ENCODE measurements around the gene SF3A1.

DNA sequence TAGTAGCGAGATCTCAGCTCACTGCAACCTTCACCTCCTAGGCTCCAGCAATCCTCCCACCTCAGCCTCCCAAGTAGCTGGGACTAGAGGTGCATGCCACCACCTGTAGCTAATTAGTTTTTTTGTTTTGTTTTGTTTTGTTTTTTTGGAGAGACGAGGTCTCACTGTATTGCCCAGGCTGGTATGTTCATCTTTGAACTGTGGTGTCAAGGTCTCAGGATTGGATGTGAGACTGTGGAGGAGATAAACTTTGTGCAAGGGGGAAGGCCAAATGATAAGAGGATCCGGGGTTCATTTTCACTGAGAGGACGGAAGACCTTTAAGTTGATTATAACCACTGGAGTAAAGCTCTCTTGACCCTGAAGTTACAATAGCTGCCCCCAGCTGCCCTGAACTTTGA lies 49.0 kb upstream of the SF3A1 start:
- TF ChIP-seq, protein P1, sequence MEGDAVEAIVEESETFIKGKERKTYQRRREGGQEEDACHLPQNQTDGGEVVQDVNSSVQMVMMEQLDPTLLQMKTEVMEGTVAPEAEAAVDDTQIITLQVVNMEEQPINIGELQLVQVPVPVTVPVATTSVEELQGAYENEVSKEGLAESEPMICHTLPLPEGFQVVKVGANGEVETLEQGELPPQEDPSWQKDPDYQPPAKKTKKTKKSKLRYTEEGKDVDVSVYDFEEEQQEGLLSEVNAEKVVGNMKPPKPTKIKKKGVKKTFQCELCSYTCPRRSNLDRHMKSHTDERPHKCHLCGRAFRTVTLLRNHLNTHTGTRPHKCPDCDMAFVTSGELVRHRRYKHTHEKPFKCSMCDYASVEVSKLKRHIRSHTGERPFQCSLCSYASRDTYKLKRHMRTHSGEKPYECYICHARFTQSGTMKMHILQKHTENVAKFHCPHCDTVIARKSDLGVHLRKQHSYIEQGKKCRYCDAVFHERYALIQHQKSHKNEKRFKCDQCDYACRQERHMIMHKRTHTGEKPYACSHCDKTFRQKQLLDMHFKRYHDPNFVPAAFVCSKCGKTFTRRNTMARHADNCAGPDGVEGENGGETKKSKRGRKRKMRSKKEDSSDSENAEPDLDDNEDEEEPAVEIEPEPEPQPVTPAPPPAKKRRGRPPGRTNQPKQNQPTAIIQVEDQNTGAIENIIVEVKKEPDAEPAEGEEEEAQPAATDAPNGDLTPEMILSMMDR (IDR thresholded peaks at IDR 0.05): no peak
- TF ChIP-seq POLR2A (IDR thresholded peaks at IDR 0.05): no peak

Data from Peyer's patch (tissue), 4 donors.